Measurements from ENCODE around the gene B4GALNT1.

DNA sequence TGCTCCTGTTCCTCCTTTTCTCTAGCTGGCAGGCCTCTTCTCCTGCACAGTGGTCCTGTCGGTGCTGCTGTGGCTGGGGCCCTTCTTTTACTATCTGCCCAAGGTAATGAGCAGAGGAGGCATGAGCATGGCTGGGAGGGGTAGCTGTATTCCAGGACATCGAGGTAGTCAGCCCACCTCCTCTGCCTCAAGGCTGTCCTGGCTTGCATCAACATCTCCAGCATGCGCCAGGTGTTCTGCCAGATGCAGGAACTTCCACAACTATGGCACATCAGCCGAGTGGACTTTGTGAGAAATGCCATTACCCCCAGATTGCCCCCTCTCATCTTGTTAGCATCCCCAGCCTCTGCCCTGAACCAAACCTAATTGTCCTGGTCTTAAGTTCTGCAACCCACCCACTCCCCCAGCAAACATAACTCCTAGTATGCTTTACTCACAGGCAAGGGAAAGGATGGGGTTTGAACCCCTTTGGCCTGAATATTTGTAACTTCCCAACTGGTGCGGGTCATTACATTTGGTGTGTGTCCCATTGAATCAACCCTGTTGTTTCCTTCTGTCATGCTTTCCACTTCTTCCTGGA, 9.1 kb downstream of the B4GALNT1 start:
- TF ChIP-seq CTCF (conservative IDR thresholded peaks at IDR 0.05 in 1 of 2, IDR thresholded peaks at IDR 0.05 in 1 of 2; ENCODE audit: low read depth in 1 of 2, low read length in 2 of 2) (no peak), EZH2 (IDR thresholded peaks at IDR 0.05; ENCODE audit: low read length, missing control alignments) (no peak)

Measured in fibroblast of lung (primary cell).